ENCODE measurements around the gene SYT15. TPM values are rescaled to one million over a fixed set of nuclear protein-coding genes. Genes with fewer than 3 reads are reported as not detected.

The SYT15 gene
- total RNA-seq, 1 experiment from 2014 or later: not detected

GRCh38 chr10:46542567-46543465, 36.1 kb upstream of the SYT15 start:
- in situ Hi-C loops (cut with HindIII; ENCODE audit: low pct_unique_long_range_greater_than_20kb, low sequenced_read_pairs): no loop called here
- DNase-seq (ENCODE audit: low read depth, low spot score): no peak

GRCh38 chr10:46543466-46544377, 35.2 kb upstream of the SYT15 start:
- DNase-seq (ENCODE audit: low read depth, low spot score): no peak
- in situ Hi-C loops (cut with HindIII; ENCODE audit: low pct_unique_long_range_greater_than_20kb, low sequenced_read_pairs): no loop called here

DNA sequence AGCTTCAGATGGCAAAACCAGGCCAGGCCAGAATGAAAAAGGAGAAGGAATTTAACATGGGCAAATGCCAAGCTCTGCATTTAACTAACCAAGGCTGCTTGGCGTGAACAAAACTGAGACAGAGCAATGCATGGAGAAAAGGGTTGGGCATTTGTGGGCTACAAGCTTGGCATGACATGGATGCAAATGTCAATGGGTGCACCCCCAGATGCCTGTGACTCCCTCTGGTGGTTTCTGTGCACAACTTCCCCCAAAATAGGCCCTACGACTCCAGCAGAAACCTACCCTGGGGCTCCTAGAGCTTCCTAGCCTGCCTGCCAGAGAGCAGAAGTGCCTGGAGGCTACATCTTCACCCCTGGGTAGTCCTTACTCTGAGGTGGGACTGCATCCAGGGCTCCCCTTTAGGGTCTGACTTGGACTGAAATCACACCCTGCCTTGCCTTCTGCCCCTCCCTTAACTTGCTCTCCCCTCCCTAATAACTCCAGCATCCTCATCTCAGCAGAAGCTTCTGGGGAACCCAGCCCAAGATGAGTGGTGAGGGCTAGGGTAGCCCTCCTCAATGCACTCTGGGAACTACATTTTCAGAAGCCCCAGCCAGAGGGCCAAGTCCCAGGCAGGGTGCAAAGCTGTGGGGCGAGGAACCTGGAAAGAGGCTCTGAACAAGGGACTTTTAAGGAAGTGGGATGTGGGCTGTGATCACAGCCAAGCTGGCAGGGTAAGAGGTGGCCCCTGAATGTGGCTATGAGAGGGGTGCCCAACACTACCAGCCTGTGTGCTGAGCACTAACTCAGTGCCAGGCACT, 33.7 kb upstream of the SYT15 start:
- DNase-seq (ENCODE audit: low read depth, low spot score): peak; percentile 14
- in situ Hi-C loops (cut with HindIII; ENCODE audit: low pct_unique_long_range_greater_than_20kb, low sequenced_read_pairs): no loop called here

DNA sequence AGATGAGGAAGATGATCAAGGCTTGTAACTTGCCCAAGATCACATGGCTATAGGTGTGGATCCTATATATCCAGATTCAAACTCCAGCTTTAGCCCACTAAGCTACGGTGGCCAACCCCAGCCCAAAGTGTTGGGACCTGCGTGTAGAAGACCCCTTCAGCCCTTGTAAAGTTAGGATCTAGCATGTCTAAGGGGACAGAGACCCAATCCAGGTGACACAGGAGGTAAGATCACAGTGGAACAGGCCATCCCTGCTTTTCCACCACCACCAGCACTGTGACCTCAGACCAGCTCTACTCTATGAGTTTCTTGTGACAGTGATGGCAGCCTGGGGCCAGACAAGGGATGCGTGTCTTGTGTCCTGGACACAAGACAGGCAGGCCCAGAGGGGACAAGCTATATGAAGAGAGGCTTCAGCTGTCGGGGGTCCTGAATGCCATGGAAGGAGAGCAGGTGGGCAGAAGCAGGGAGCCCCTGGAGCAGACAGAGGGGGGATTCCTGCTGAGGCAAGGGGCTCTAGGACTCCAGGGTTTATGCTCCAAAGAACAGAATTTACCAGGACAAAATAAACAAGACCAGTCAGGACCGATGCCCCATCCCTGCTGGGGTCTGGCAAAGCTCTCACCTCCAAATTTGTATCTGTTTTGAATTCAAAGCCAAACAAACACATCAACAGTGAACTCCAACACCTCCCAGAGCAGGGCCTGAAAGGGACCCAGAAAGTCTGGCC, 32.9 kb upstream of the SYT15 start:
- DNase-seq (ENCODE audit: low read depth, low spot score): no peak
- in situ Hi-C loops (cut with HindIII; ENCODE audit: low pct_unique_long_range_greater_than_20kb, low sequenced_read_pairs): no loop called here

DNA sequence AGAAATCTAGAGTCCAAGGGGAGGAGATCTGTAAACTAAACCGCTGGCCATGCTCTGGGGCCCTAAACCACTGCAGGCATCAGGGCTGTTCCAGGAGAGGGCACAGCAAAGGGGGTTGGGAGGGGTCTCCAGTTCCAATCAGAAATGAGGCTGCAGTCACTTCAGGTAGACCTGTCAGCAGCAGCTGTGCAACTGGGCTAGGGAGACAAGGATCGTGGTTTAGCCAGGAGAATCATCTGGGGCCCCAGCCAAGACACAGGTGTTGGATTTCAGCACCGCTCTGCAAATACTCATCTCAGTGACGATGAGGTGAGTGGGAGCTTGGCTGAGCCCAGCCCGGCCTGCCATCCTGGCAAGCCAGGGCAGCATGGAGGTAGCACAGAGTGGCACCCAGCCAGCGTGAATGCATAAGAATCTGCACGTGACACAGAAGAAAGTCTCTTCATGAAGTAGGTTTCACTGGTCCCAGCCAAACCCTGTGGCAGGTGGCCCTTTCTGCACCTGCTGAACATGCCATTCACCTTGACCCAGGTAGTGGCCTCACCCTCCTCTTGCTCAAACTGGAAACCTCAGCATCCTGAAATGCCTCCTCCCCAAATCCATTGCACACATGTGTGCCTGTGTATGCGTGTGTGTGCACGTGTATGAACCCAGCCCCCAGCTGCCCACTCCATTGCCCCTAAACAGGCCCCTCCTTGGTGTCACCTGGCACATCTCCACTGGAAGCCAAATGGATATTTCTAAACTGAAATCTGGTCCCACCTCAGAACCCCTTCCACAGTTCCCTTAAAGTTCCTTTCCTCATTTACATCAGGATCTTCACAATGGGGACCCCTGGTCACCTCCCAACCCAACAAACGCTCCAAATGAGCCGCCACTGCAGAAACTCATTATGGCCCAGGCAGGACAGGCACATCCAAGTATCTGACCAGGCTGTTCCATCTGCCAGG, 32.1 kb upstream of the SYT15 start:
- in situ Hi-C loops (cut with HindIII; ENCODE audit: low pct_unique_long_range_greater_than_20kb, low sequenced_read_pairs): no loop called here
- no peak for DNase-seq (ENCODE audit: low read depth, low spot score)

DNA sequence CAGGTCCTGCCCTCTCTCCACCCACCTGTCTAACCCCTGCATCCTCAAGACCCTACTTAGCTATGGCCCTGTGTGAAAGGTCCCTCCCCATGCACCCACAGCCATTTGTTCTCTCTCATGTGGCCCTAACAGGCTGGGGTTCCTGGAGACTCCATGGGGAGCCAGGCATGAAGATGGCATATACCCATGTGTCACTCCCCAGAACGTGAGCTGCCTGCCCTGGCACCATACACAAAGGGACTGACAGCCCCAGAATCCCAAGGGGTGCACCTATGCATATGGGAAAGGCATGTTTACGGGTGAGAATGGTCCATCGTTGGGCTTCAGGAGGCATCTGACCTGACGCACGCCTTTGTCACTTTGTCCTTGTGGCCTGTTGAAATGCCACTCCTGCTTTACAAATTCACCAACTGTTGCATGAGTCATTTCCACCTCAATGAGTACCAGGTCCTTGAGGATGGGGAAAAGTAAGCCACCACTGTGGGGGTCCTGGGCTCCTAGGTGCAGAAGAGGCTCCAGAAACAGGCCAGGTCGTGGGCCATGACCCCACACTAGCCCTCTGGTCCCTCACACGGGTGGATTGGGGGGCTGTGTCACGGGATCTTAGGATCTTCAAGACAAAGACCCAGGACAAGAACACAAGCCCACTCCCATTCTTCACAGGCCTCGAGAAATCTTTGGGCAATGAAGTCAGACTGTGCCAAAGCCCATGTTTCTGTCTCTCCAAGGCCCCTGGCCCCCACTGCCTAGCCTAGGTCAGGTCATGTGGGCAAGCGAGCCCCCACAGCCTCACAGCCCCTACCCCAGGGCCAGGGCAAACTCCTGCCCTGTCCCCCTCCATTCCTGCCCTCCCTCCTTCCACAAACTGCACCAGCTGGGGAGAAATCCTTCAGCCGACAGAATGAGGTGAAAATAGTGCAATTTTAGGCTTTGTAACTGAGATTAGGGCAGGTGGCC, 31.1 kb upstream of the SYT15 start:
- in situ Hi-C loops (cut with HindIII; ENCODE audit: low pct_unique_long_range_greater_than_20kb, low sequenced_read_pairs): no loop called here
- DNase-seq (ENCODE audit: low read depth, low spot score): no peak

DNA sequence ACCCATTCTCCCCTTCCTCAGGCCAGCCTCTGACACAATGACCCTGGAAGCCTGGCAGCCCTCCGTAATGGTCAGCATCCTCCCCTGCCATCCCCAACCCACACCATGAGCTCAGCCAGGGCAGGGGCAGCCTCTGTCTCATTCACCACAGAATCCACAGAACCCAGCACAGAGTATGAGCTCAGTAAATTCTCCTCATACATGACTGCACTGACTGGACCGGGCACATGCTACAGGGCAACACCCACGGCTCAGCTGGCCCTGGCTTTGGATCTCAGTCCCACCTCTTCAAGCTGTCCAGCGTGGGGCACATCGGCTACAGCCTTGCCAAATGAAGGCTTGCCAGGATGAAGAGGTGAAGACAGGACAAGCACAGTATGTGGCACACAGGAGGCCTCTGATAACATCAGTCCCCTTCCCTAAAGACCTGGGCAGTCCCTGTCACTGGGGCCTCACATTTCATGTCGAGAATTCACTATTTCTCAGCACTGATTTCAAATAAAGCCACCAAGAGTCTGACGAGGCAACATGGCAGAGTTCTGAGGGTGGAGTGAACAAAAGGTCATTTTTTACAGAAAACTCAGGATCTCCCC, 30.3 kb upstream of the SYT15 start:
- in situ Hi-C loops (cut with HindIII; ENCODE audit: low pct_unique_long_range_greater_than_20kb, low sequenced_read_pairs): no loop called here
- no peak for DNase-seq (ENCODE audit: low read depth, low spot score)

- no peak for DNase-seq (ENCODE audit: low read depth, low spot score)
- in situ Hi-C loops (cut with HindIII; ENCODE audit: low pct_unique_long_range_greater_than_20kb, low sequenced_read_pairs): no loop called here
Measured at GRCh38 chr10:46549171-46550075, 29.5 kb upstream of the SYT15 start.

- no peak for DNase-seq (ENCODE audit: low read depth, low spot score)
- in situ Hi-C loops (cut with HindIII; ENCODE audit: low pct_unique_long_range_greater_than_20kb, low sequenced_read_pairs): no loop called here
Measured at GRCh38 chr10:46550076-46550790, 28.7 kb upstream of the SYT15 start.

GRCh38 chr10:46550795-46551700, 27.9 kb upstream of the SYT15 start:
- in situ Hi-C loops (cut with HindIII; ENCODE audit: low pct_unique_long_range_greater_than_20kb, low sequenced_read_pairs): no loop called here
- no peak for DNase-seq (ENCODE audit: low read depth, low spot score)

DNA sequence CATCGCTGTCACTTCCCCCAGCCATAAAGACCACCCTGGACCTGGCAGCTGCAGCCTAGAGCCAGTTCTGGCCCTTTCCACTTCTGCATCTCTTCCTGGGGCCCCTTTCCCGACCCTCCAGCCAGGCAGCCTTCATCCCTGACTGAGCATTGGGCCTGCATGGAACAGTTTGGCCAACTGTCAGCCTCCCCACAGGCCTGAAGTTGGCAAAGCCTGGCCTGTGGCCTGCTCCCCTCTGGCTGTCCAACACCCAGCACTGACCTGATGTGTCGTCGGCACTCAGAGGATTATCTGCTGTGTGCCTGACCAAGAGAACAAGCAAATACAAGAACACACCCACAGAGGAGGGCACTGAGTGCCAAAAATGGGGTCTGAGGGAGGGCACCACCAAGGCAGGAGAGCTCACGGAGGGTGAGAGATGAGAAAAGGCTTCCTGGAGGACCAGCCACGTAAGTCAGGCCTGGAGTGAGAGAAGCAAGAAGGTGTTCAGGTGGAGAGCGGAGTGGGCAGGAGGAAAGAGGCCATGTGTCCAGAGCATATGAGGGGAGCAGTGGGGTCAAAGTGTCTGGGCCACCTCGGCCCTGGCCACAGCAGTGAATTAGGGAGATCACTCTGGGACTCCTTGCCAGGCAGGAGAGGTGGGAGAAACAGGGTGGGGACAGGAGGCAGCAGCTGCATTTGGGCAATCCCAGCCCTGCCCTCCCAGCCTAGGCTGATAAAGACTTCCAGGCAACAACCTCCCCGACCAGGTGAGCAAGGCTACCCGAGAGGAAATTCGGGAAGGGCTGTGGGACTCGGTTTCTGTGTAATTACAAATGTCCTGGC, 27.0 kb upstream of the SYT15 start:
- in situ Hi-C loops (cut with HindIII; ENCODE audit: low pct_unique_long_range_greater_than_20kb, low sequenced_read_pairs): no loop called here
- DNase-seq (ENCODE audit: low read depth, low spot score): no peak

Measured in SK-MEL-5 (cell line).